ENCODE measurements around the gene LBP.
"Not testable (repeated sequence)": the region's sequence is repeated elsewhere in the genome, so short reads cannot be mapped to it uniquely, and the experiment has no call there.

Gene LBP

DNA sequence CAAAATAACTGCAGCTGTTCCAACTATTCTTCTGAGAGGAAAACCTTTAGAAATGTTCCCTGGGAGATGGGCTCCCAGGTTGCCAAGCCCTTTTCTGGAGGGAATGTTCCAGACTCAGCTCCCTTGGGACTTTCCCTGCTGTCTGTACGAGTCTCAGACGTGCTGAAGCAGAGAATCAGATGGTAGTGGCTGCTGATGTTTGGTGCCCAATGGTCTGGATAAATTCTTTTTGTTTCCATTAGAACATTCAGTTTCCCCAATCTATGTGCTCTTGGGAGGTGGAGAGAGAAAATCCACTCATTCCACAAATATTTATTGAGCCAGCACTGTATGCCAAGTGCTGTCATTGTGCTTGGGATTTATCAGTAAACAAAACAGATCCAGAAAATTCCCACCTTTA lies 48.9 kb downstream of the LBP start:
- no peaks in the 10 kb centered on the region for H4K20me1 ChIP-seq (ENCODE audit: insufficient read depth, low read length)
- no peak for DNase-seq
- no peaks in the 10 kb centered on the region for H3K4me1 ChIP-seq (ENCODE audit: insufficient read depth, low read length)
- no peak overlapping the region for H2AFZ ChIP-seq (ENCODE audit: low read depth, low read length)
- no peaks in the 10 kb centered on the region for H3K79me2 ChIP-seq (ENCODE audit: insufficient read depth, low read length)
- TF ChIP-seq, protein P1, sequence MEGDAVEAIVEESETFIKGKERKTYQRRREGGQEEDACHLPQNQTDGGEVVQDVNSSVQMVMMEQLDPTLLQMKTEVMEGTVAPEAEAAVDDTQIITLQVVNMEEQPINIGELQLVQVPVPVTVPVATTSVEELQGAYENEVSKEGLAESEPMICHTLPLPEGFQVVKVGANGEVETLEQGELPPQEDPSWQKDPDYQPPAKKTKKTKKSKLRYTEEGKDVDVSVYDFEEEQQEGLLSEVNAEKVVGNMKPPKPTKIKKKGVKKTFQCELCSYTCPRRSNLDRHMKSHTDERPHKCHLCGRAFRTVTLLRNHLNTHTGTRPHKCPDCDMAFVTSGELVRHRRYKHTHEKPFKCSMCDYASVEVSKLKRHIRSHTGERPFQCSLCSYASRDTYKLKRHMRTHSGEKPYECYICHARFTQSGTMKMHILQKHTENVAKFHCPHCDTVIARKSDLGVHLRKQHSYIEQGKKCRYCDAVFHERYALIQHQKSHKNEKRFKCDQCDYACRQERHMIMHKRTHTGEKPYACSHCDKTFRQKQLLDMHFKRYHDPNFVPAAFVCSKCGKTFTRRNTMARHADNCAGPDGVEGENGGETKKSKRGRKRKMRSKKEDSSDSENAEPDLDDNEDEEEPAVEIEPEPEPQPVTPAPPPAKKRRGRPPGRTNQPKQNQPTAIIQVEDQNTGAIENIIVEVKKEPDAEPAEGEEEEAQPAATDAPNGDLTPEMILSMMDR (IDR thresholded peaks at IDR 0.05; ENCODE audit: borderline replicate concordance, extremely low read depth, low read length, poor library complexity, severe bottlenecking) = no peak
- no peak for TF ChIP-seq EZH2 (IDR thresholded peaks at IDR 0.05; ENCODE audit: borderline replicate concordance, low read depth, low read length, severe bottlenecking)
- no peak for ATAC-seq (ENCODE audit: insufficient read depth, low read depth)
- H3K36me3 ChIP-seq (ENCODE audit: insufficient read depth, low read length) = no peaks in the 10 kb centered on the region
- no peak overlapping the region for H3K9ac ChIP-seq (ENCODE audit: low read depth, low read length)
- no peak overlapping the region for H3K27ac ChIP-seq (ENCODE audit: low read length)
- no peak overlapping the region for H3K4me3 ChIP-seq (ENCODE audit: low read depth in 1 of 2, low read length in 2 of 2)
- peaks cover 15% of the 10 kb centered on the region for H3K27me3 ChIP-seq (ENCODE audit: insufficient read depth, low read length, poor library complexity)
- no peak overlapping the region for H3K4me2 ChIP-seq (ENCODE audit: insufficient read depth, low read length)
- H3K9me3 ChIP-seq (ENCODE audit: insufficient read depth, low read length, severe bottlenecking) = no peaks in the 10 kb centered on the region

DNA sequence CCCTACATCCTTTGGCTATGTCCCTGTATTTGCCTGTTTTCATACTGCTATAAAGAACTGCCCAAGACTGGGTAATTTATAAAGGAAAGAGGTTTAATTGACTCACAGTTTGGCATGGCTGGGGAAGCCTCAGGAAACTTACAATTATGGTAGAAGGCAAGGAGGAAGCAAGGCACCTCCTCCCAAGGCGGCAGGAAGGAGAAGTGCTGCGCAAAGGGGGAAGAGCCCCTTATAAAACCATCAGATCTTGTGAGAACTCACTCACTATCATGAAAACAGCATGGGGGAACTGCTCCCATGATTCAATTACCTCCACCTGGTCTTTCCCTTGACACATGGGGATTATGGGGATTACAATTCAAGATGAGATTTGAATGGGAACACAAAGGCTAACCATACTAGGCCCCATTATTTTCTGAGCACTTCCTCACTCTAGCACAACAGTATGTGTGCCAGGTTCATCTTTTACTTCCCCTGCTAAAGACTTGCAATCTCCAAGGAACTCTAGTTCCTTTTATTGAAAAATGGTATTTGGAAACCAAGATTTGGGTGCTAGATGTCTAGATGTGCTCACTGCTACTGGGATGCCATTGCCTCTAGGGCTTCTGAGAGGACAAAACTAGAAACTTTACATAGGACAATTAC lies 49.6 kb downstream of the LBP start:
- not testable (repeated sequence) for DNase-seq; H3K9ac ChIP-seq (ENCODE audit: low read depth, low read length); H2AFZ ChIP-seq (ENCODE audit: low read depth, low read length); H3K79me2 ChIP-seq (ENCODE audit: insufficient read depth, low read length); H3K36me3 ChIP-seq (ENCODE audit: insufficient read depth, low read length); H3K27ac ChIP-seq (ENCODE audit: low read length); H4K20me1 ChIP-seq (ENCODE audit: insufficient read depth, low read length); H3K4me3 ChIP-seq (ENCODE audit: low read depth in 1 of 2, low read length in 2 of 2); H3K4me1 ChIP-seq (ENCODE audit: insufficient read depth, low read length); ATAC-seq (ENCODE audit: insufficient read depth, low read depth); H3K9me3 ChIP-seq (ENCODE audit: insufficient read depth, low read length, severe bottlenecking); H3K4me2 ChIP-seq (ENCODE audit: insufficient read depth, low read length)
- peaks cover 15% of the 10 kb centered on the region for H3K27me3 ChIP-seq (ENCODE audit: insufficient read depth, low read length, poor library complexity)

DNA sequence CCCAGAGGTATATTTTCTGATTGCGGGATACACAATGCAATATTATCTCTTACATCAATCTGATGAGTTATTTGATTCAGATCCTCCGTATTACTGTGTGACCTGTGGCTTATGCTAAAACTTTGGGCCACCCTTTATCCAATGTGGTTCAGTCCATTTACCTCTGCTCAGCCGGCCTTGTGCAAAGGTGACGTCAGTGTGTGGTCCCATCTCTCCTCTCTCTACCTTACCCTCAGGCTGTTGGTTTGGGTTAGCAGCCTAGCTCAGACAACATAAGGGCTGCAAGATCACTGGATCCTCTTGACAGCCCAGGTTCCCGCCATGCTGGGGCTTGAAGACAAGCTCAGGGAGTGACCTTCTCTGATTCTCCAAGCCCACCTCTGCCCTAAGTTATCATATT lies 55.8 kb downstream of the LBP start:
- Histone ChIP-seq H4K20me1 (ENCODE audit: insufficient read depth, low read length) (no peaks in the 10 kb centered on the region), H3K9me3 (ENCODE audit: insufficient read depth, low read length, severe bottlenecking) (no peaks in the 10 kb centered on the region), H3K9ac (ENCODE audit: low read depth, low read length) (no peak overlapping the region), H3K36me3 (ENCODE audit: insufficient read depth, low read length) (no peaks in the 10 kb centered on the region), H3K27ac (ENCODE audit: low read length) (no peak overlapping the region), H3K4me1 (ENCODE audit: insufficient read depth, low read length) (no peaks in the 10 kb centered on the region), H2AFZ (ENCODE audit: low read depth, low read length) (no peak overlapping the region), H3K79me2 (ENCODE audit: insufficient read depth, low read length) (no peaks in the 10 kb centered on the region), H3K4me2 (ENCODE audit: insufficient read depth, low read length) (no peak overlapping the region), H3K27me3 (ENCODE audit: insufficient read depth, low read length, poor library complexity) (peaks cover 4% of the 10 kb centered on the region), H3K4me3 (ENCODE audit: low read depth in 1 of 2, low read length in 2 of 2) (no peak overlapping the region)
- no peak for TF ChIP-seq EZH2 (IDR thresholded peaks at IDR 0.05; ENCODE audit: borderline replicate concordance, low read depth, low read length, severe bottlenecking)
- no peak for DNase-seq
- no peak for ATAC-seq (ENCODE audit: insufficient read depth, low read depth)

DNA sequence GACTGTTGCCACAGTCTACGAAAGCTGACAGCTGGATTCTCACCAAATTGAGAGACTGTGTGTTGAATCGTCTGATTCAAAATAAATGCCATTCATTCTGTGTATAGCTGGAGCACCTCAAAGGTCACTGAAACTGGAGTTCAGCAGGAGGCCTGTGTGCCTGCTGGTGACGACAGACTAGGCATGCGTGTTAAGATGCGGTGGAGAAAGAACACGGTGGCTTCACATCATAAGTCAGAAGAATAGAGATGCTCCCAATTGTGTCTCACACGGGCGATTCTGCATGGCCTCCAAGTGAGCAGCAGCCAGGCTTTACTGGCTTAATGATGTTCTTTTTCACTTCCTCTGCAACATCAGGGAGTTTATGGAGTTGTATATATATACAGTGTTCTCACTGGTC lies 56.5 kb downstream of the LBP start:
- no peak overlapping the region for H3K4me3 ChIP-seq (ENCODE audit: low read depth in 1 of 2, low read length in 2 of 2)
- H3K4me2 ChIP-seq (ENCODE audit: insufficient read depth, low read length) = no peak overlapping the region
- no peaks in the 10 kb centered on the region for H3K4me1 ChIP-seq (ENCODE audit: insufficient read depth, low read length)
- H3K9ac ChIP-seq (ENCODE audit: low read depth, low read length) = no peak overlapping the region
- no peak for TF ChIP-seq EZH2 (IDR thresholded peaks at IDR 0.05; ENCODE audit: borderline replicate concordance, low read depth, low read length, severe bottlenecking)
- TF ChIP-seq, protein P1 (IDR thresholded peaks at IDR 0.05; ENCODE audit: borderline replicate concordance, extremely low read depth, low read length, poor library complexity, severe bottlenecking) = no peak
- H2AFZ ChIP-seq (ENCODE audit: low read depth, low read length) = no peak overlapping the region
- DNase-seq (no peak), ATAC-seq (ENCODE audit: insufficient read depth, low read depth) (no peak)
- no peaks in the 10 kb centered on the region for H4K20me1 ChIP-seq (ENCODE audit: insufficient read depth, low read length)
- H3K36me3 ChIP-seq (ENCODE audit: insufficient read depth, low read length) = no peaks in the 10 kb centered on the region
- peaks cover 2% of the 10 kb centered on the region for H3K27me3 ChIP-seq (ENCODE audit: insufficient read depth, low read length, poor library complexity)
- no peak overlapping the region for H3K27ac ChIP-seq (ENCODE audit: low read length)
- no peaks in the 10 kb centered on the region for H3K79me2 ChIP-seq (ENCODE audit: insufficient read depth, low read length)
- no peaks in the 10 kb centered on the region for H3K9me3 ChIP-seq (ENCODE audit: insufficient read depth, low read length, severe bottlenecking)

Data from DND-41 (cell line).